GM10248 (cell line): ENCODE data around the gene ADGRL2.

Experiments
- CTCF ChIA-PET: fragments of 300-600 bp; sonication (Branson Sonifier 250); formaldehyde crosslinking; extraction: SDS; loops from one replicate; lab custom pipeline; 2021; ENCODE audit warnings: antibody characterized with exemption; lab: Yijun Ruan, JAX
- POLR2A ChIA-PET: fragments of 350-650 bp; sonication (Branson Sonifier 250); formaldehyde crosslinking; extraction: SDS; loops from one replicate; lab custom pipeline; 2020; ENCODE audit warnings: antibody characterized with exemption; lab: Yijun Ruan, JAX
- DNase-seq: peaks from one replicate; pipeline ENCODE4 v3.0.0; 2012; ENCODE audit errors: extremely low spot score
- TF ChIP-seq, protein P1 (sequence below): IDR thresholded peaks from 2 replicates; pipeline ENCODE4 v1.5.1; 2012; ENCODE audit warnings: mild to moderate bottlenecking, low read depth; ENCODE audit errors: extremely low read depth, missing control alignments, control extremely low read depth

Gene ADGRL2

DNA sequence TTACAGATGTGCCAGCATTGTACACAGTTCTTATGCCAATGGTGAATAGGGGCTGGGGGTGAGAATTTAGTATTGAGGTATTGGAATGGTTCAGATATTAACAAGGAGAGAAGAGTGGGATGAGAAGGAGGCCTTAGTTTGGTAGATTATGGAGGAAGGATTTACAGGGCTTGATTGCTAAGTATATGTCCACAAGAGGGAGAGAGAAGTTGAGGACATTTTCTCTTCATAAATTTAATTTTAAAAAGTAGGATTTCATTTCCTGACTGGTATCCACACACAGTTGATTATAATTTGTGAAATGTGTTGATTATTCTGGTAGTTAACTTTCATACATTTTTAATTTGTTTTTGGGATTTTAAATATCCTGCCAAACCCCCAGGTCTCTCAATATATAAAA lies 213.0 kb downstream of the ADGRL2 start:
- ChIA-PET CTCF (no interaction called here), POLR2A (no interaction called here)
- no peak for DNase-seq
- TF ChIP-seq, protein P1, sequence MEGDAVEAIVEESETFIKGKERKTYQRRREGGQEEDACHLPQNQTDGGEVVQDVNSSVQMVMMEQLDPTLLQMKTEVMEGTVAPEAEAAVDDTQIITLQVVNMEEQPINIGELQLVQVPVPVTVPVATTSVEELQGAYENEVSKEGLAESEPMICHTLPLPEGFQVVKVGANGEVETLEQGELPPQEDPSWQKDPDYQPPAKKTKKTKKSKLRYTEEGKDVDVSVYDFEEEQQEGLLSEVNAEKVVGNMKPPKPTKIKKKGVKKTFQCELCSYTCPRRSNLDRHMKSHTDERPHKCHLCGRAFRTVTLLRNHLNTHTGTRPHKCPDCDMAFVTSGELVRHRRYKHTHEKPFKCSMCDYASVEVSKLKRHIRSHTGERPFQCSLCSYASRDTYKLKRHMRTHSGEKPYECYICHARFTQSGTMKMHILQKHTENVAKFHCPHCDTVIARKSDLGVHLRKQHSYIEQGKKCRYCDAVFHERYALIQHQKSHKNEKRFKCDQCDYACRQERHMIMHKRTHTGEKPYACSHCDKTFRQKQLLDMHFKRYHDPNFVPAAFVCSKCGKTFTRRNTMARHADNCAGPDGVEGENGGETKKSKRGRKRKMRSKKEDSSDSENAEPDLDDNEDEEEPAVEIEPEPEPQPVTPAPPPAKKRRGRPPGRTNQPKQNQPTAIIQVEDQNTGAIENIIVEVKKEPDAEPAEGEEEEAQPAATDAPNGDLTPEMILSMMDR: no peak

DNA sequence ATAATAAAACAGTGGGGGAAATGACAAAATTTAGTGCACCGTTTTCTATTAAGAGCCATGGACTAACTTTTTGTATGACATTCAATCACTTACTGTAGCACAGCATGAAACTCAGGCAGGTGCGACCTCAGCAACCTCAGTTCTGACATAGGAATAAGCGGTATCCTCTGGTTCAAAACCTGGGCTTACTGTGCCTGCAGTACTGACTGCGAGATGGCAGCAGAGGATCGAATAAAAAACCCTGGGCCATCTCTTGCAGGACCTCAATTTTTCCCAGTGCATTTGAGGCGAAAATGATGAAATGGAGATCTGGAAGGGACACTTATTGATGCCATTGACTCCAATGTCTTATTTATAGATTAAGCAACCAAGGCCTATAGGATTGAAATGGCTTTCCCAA lies 214.7 kb downstream of the ADGRL2 start:
- ChIA-PET POLR2A (no interaction called here), CTCF (interaction anchor here (1.7 kb wide), 1 partner anchor 16 kb away, joined by 3 read pairs; no protein-coding TSS in a partner anchor)
- TF ChIP-seq, protein P1: no peak
- DNase-seq: no peak

DNA sequence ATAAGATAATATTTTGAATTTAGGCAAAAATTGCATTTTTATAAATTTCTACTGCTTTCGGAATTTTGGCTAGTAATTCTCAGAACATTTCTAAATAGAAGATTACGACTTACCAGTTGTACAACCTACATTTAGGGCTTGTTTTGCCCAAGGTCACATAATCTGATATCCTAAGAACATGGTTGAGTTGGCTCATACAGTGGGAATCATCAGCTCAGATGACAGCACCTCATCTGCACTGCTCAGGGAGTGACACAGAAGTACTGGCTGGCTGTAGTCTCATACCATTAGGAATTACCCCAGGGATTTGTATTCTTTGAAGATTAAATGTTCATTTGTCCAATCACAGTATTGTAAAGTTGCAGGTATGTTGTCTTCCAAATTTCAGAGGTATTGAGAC lies 217.6 kb downstream of the ADGRL2 start:
- TF ChIP-seq, protein P1: no peak
- CTCF ChIA-PET: interaction anchor here (1.0 kb wide), 1 partner anchor 9 kb away, joined by 3 read pairs; no protein-coding TSS in a partner anchor
- DNase-seq: no peak
- POLR2A ChIA-PET: no interaction called here

- TF ChIP-seq, protein P1: no peak
- CTCF ChIA-PET: no interaction called here
- DNase-seq: no peak
- POLR2A ChIA-PET: no interaction called here
These were observed 218.8 kb downstream of the ADGRL2 start for GRCh38 chr1:82019508-82019907.

DNA sequence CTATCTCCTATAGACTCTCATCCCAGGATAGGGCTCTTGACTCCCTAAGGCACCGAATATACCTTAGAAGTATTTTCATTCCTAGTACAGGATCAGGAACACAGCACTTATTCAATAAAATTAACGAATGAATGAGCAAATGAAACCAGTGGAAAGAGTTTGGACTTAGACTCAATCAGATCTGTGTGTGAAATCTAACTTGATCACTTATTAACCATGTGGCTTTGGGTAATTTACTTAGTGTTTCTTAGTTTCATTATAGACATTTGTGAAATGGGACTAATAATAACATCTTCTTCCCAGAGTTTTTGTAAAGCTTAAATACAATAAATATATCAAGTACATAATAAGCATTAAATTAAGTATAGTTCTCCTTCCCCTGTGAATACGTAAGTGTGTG lies 230.1 kb downstream of the ADGRL2 start:
- POLR2A ChIA-PET: no interaction called here
- no peak for DNase-seq
- CTCF ChIA-PET: no interaction called here
- TF ChIP-seq, protein P1: no peak

GRCh38 chr1:82032068-82032467 lies 231.3 kb downstream of the ADGRL2 start:
- TF ChIP-seq, protein P1: no peak
- DNase-seq: no peak
- POLR2A ChIA-PET: no interaction called here
- CTCF ChIA-PET: no interaction called here

DNA sequence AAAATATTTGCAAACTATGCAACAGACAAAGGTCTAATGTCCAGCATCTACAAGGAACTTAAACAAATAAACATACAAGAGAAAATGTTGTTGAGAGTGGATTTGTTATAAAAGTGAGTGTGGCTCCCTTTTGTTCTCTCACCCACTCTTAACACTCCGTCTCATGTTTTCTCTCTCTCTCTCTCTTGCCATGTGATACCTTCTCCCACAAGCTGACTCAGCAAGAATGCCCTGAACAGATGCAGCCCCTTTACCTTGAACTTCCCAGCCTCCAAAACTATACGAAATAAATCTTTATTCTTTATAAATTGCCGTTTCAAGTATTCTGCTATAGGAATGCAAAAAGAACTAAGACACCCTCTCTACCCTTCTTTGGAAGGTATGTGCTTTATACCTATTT lies 234.1 kb downstream of the ADGRL2 start:
- DNase-seq: no peak
- TF ChIP-seq, protein P1: no peak
- POLR2A ChIA-PET: no interaction called here
- CTCF ChIA-PET: no interaction called here
